Measurements from ENCODE around the gene NUDC.
"Not testable (repeated sequence)": the region's sequence is repeated elsewhere in the genome, so short reads cannot be mapped to it uniquely, and the experiment has no call there.

Gene NUDC

GRCh38 chr1:26921540-26922430 is at the start of gene NUDC:
TSS of gene NUDC (plus strand) at chr1:26921743. CDS start at chr1:26921849, 106 bp downstream.
- peak; percentile 99 for DNase-seq

DNA sequence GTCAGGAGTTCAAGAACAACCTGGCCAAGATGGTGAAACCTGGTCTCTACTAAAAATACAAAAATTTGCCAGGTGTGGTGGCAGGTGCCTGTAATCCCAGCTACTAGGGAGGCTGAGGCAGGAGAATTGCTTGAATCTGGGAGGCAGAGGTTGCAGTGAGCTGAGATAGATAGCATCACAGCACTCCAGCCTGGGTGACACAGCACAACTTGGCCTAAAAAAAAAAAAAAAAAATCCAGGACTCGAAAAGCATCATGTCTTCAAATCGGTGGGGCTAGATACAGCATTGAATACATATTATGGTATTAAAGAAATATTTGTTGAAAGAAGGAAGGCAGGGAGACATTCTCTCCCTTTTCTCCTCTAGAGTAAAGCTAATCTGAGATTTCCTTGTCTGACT is 48.4 kb upstream of the NUDC start:
- not testable (repeated sequence) for DNase-seq

DNA sequence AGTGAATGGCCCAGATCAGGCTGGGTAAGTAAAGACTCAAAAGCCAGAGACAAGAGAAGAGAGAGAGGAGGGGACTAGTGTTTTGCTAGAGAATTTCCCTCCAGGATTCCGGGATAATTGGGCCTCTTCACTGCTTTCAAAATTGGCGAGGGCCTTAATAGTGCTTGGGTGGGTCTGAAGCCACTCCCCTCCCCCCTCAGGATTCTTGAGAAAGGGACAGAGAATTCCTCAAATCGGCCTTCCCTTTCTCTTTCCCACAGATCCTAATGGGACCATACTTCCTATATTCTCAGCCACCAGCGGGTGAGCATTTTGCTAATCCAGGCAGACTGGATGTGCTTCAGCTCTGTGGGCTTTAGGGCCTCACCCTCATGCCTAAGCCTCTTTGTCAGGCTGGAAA is 46.6 kb upstream of the NUDC start:
- DNase-seq: peak; percentile 61

DNA sequence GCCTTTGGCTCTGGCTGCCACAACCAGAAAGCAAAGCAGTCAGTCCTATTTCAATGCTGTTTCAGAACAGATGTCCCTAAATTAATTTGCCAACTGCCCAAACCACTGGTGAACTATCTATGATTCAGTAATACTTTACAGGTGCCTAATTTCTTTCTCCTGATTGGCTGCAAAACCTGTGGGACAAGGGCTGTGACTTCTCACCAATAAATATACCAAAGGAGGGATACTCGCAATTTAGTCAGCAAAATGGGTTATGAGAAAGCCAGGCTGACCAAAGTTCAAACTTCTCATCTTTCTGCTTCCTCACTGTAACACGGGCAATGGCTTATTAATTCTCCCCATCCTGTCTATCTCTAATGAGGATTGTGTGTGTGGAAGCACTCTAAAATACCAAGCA is 44.2 kb upstream of the NUDC start:
- DNase-seq: no peak

- no peak for DNase-seq
These were observed 41.8 kb upstream of the NUDC start for GRCh38 chr1:26879793-26880192.

- not testable (repeated sequence) for DNase-seq
These were observed 39.9 kb upstream of the NUDC start for GRCh38 chr1:26881611-26882010.

DNA sequence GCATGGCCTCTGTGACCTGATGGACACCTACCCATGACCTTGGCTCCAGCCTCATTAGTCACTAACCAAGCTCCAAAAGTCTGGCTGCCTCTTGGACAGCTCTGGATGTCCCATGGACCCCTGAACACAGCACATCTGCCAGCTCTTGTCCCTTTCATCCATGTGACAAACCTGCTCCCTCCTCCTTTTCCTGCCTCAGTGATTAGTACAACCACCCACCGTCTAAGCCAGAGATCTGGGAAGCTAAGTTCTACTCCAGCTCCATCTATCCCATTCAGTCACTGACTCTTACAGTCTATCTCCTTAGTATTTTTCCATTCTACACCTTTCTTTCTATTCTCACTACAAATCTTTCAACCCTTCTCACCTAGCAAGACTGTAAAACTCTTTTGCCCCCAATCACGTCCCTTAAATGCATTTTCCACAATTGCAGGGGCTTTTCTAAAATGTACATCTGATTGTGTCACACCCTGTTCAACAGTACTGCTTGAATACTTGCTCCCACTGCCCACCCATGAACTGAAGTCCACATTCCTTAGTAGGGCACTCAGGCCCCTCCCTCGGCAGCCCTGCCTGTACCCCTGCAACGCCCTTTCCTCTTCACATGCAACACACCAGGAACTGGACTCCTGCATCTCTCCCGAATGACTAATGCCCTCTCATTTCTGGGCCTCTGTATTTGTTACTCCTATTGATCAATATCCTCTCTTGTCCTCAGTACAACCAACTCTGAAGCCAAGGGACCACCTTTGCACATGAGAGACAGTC is 38.7 kb upstream of the NUDC start:
- DNase-seq: no peak

- DNase-seq: no peak
These were observed 34.4 kb upstream of the NUDC start for GRCh38 chr1:26887125-26887524.

DNA sequence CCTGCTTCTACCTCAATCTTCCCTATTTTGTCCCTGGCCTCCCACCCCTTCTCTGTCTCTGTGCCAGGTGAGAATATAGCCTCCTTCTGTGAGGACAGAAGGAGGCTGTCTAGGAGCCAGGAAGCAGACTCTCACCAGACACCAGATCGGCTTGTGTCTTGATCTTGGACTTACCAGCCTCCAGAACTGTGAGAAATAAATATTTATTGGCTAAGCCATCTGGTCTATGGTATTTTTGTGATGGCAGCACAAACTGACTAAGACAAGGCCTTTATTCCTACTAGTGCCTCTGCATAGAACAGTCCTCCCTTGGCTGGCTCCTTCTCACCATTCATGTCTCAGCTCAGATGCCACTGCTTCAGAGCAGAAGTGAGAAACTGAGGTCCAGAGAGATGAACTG is 33.3 kb upstream of the NUDC start:
- no peak for DNase-seq

- DNase-seq: peak; percentile 90
These were observed 31.7 kb upstream of the NUDC start, which contains the start of gene GPN2 for GRCh38 chr1:26889551-26890466. TSS of gene GPN2 (minus strand) at chr1:26890283. CDS start at chr1:26890096, 187 bp downstream.

DNA sequence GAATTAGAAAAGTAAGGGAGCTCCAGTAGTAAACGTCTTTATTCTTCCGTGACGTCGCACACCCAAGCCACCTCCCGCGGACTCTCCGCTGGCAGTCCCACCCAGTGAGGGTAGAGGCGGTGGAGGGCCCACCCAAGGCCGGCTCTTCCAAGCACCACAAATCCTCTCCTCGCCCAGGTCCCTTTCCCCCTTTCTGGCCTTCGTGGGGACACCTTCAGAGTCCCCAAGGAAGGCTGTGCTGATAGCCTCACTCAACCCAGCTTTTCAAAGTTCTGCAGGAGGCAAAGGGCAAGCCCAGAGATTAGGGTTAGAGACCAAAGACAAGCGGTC is 31.1 kb upstream of the NUDC start:
- no peak for DNase-seq

- no peak for DNase-seq
These were observed 27.3 kb upstream of the NUDC start for GRCh38 chr1:26894263-26894662.

- no peak for DNase-seq
These were observed 24.2 kb upstream of the NUDC start for GRCh38 chr1:26897351-26897750.

GRCh38 chr1:26900001-26900814 is 21.3 kb upstream of the NUDC start, which contains the start of gene GPATCH3:
TSS of gene GPATCH3 (minus strand) at chr1:26900467. CDS start at chr1:26900442, 25 bp downstream.
- DNase-seq: peak; percentile 98

- DNase-seq: no peak
These were observed 20.6 kb upstream of the NUDC start for GRCh38 chr1:26900815-26901511.

- DNase-seq: no peak
These were observed 14.2 kb upstream of the NUDC start for GRCh38 chr1:26907071-26907917.

- no peak for DNase-seq
These were observed 11.6 kb upstream of the NUDC start for GRCh38 chr1:26909951-26910342.

- DNase-seq: no peak
These were observed 11.0 kb upstream of the NUDC start for GRCh38 chr1:26910343-26911160.

DNA sequence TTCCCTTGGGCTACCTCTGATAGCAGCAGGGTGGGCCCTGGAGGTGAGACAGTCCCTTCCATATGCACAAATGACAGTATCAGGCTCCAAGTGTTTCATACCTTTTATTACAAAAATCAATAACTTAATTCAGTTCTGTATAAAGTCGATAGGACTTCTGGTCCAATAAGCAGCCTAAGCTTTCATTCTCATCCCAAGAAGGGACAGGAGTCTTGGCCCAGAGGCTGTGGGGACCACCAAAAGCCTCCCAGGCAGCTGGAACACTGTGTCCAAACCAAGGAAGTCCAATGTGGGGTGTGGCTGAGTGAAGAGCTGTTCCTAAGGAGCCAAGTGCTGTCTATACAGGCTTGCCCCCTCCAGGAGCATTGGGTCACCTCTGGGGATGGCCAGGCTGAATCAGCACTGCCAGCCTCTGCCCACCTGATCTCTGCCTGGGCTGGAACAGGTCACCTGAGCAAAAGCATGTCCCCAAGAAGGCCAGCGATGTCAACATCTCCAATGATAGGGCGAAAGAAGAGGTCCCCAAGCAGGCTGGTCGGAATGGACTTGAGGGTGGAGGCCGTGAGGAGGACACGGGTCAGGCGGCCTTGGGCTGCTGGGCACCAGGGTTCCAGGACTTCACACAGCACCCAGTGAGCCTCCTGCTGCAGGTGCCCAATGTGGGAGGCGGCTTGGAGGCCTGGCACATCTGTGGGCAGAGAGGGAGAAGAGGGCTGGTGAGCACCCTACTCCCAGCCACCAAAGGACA is 10.0 kb upstream of the NUDC start:
- no peak for DNase-seq
